Type B pancreatic cell (in vitro differentiated cells): ENCODE measurements around the gene SAP30L. TPM values are rescaled to one million over a fixed set of nuclear protein-coding genes. Genes with fewer than 3 reads are reported as not detected.

Experiments
- DNase-seq: peaks from one replicate; pipeline ENCODE4 v3.0.0; 2021; ENCODE audit warnings: mixed read lengths; ENCODE audit not compliant: unreplicated experiment; ENCODE audit errors: extremely low spot score
- H3K27ac Mint-ChIP-seq: 2 replicates; pipeline ENCODE4 v1.8.0; 2021; ENCODE audit warnings: mild to moderate bottlenecking, mixed read lengths
- H3K27me3 Mint-ChIP-seq: 2 replicates; pipeline ENCODE4 v1.8.0; 2021; ENCODE audit warnings: mixed read lengths
- H3K36me3 Mint-ChIP-seq: 2 replicates; pipeline ENCODE4 v1.8.0; 2021; ENCODE audit warnings: mixed read lengths
- H3K4me1 Mint-ChIP-seq: one replicate; pipeline ENCODE4 v1.8.0; 2021; ENCODE audit warnings: mixed read lengths; ENCODE audit not compliant: unreplicated experiment
- H3K4me3 Mint-ChIP-seq: 2 replicates; pipeline ENCODE4 v1.8.0; 2021; ENCODE audit warnings: mild to moderate bottlenecking, mixed read lengths
- H3K9me3 Mint-ChIP-seq: 2 replicates; pipeline ENCODE4 v1.8.0; 2021; ENCODE audit warnings: mixed read lengths
- CTCF ChIP-seq: fragments of 200-600 bp; sonication (generic); conservative IDR thresholded peaks from 2 replicates; pipeline ENCODE4 v1.5.0; 2021; ENCODE audit warnings: antibody characterized with exemption, mild to moderate bottlenecking
- total RNA-seq: library from RNA; stranded (reverse); gene quantifications from 2 replicates; pipeline ENCODE4 v1.2.1, GENCODE V29; 2021; ENCODE audit warnings: low replicate concordance

SAP30L gene
- total RNA-seq, 1 donor from 2014 or later, result 43.7 TPM

DNA sequence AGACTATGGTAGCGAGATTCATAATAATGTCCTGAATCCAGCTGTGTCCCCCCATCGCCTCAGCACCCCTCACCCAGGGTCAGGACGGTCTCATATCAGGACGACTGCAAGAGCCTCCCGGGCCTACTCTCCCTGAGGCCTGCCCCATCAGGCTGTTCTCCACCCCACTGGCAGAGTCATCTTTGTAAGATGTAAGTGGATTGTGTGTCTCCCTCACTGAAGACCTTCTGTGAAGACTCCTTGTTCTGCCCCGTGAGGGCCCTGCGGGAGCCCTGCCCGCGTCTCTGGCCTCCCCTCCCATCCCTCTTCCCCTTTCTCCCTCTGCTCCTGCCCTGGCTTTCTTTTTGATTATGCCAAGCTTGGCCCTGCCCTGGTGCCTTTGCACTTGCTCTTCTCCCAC, 43.9 kb upstream of the SAP30L start:
- no peak overlapping the region for H3K4me3 Mint-ChIP-seq
- TF ChIP-seq CTCF, result no peak
- DNase-seq, result no peak
- peaks cover 18% of the 10 kb centered on the region for H3K27me3 Mint-ChIP-seq
- H3K4me1 Mint-ChIP-seq, result peaks cover 6% of the 10 kb centered on the region
- no peaks in the 10 kb centered on the region for H3K9me3 Mint-ChIP-seq
- H3K27ac Mint-ChIP-seq, result no peak overlapping the region
- peaks cover 3% of the 10 kb centered on the region for H3K36me3 Mint-ChIP-seq

DNA sequence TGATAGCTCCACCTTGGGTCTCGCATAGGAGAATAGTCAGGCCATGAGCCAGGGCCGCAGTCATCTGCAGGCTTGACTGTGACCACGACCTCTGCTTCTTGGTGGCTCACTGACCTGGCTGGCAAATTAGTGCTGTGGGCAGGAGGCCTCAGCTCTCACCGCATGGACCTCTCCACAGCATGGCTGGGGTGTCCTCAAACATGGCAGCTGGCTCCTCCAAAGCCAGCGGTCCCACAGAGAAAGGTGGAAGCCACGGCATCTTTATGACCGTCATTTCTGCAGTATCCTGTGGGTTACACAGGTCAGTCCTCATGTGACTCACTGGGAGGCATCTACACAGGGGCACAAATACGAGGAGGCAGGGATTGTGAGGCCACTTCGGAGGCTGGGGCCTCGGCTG, 43.2 kb upstream of the SAP30L start:
- H3K27ac Mint-ChIP-seq, result no peak overlapping the region
- H3K4me1 Mint-ChIP-seq, result peaks cover 7% of the 10 kb centered on the region
- H3K9me3 Mint-ChIP-seq, result no peaks in the 10 kb centered on the region
- peaks cover 3% of the 10 kb centered on the region for H3K36me3 Mint-ChIP-seq
- peaks cover 18% of the 10 kb centered on the region for H3K27me3 Mint-ChIP-seq
- no peak overlapping the region for H3K4me3 Mint-ChIP-seq
- no peak for DNase-seq
- no peak for TF ChIP-seq CTCF

DNA sequence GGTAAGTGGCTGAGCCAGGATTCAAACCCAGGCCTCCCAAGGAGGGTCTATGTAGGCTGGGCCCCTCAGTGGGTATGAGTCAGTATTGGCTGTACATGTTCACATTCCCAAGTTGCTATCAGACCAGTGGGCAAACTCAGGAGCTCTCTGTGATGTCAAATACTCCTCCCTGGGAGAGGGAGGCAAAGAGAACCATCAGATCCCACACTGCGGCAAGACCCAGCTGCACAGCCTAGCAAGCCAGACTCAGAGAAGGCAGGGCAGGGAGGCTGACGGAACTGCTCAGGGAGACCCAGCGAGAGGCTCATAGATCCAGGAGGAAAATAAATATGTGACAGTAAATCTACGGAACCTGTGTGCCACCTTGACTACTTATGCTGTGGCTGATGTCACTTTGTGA, 42.6 kb upstream of the SAP30L start:
- H3K4me1 Mint-ChIP-seq, result peaks cover 13% of the 10 kb centered on the region
- no peak overlapping the region for H3K27ac Mint-ChIP-seq
- H3K27me3 Mint-ChIP-seq, result peaks cover 18% of the 10 kb centered on the region
- H3K36me3 Mint-ChIP-seq, result peaks cover 3% of the 10 kb centered on the region
- no peak for TF ChIP-seq CTCF
- no peak for DNase-seq
- no peaks in the 10 kb centered on the region for H3K9me3 Mint-ChIP-seq
- H3K4me3 Mint-ChIP-seq, result no peak overlapping the region

- Mint-ChIP-seq H3K4me3 (peak overlapping the region; percentile 33), H3K4me1 (peaks cover 14% of the 10 kb centered on the region), H3K36me3 (peaks cover 3% of the 10 kb centered on the region), H3K27me3 (peaks cover 18% of the 10 kb centered on the region), H3K27ac (no peak overlapping the region), H3K9me3 (no peaks in the 10 kb centered on the region)
- TF ChIP-seq CTCF, result no peak
- DNase-seq, result no peak
These were observed 41.9 kb upstream of the SAP30L start for GRCh38 chr5:154403776-154404387.

GRCh38 chr5:154405078-154405792, 40.6 kb upstream of the SAP30L start:
- DNase-seq, result peak; percentile 86
- no peak overlapping the region for H3K27ac Mint-ChIP-seq
- no peaks in the 10 kb centered on the region for H3K9me3 Mint-ChIP-seq
- H3K36me3 Mint-ChIP-seq, result peaks cover 3% of the 10 kb centered on the region
- H3K4me1 Mint-ChIP-seq, result peaks cover 14% of the 10 kb centered on the region
- TF ChIP-seq CTCF, result peak; percentile 95
- H3K27me3 Mint-ChIP-seq, result peaks cover 18% of the 10 kb centered on the region
- peak overlapping the region; percentile 78 for H3K4me3 Mint-ChIP-seq
